Neural cell (in vitro differentiated cells): ENCODE measurements around the gene BLOC1S3. TPM values are rescaled to one million over a fixed set of nuclear protein-coding genes. Genes with fewer than 3 reads are reported as not detected.

Experiments
- H2AFZ ChIP-seq: fragments of 200-600, 300-800 bp; sonication (generic), shearing (Covaris generic); 2 replicates; pipeline ENCODE4 v1.6.0; 2014; ENCODE audit warnings: low read depth, mild to moderate bottlenecking, antibody characterized with exemption, low read length, moderate library complexity
- H3F3A ChIP-seq: fragments of 200-600 bp; shearing (Covaris generic); 2 replicates; pipeline ENCODE4 v1.6.1; 2016; ENCODE audit warnings: mild to moderate bottlenecking, moderate library complexity, mixed read lengths, antibody characterized with exemption, low read length; ENCODE audit not compliant: insufficient read depth, poor library complexity, severe bottlenecking
- H3K27ac ChIP-seq: fragments of 200-600, 300-800 bp; sonication (generic), shearing (Covaris generic); 2 replicates; pipeline ENCODE4 v1.5.1; 2014; ENCODE audit warnings: mild to moderate bottlenecking, low read length, moderate library complexity
- H3K27me3 ChIP-seq: fragments of 300-800, 200-600 bp; sonication (generic), shearing (Covaris generic); 2 replicates; pipeline ENCODE4 v1.6.0; 2014; ENCODE audit warnings: mild to moderate bottlenecking, low read depth, low read length, moderate library complexity; ENCODE audit not compliant: insufficient read depth
- H3K36me3 ChIP-seq: fragments of 300-800, 200-600 bp; sonication (generic), shearing (Covaris generic); 2 replicates; pipeline ENCODE4 v1.5.1; 2014; ENCODE audit warnings: mild to moderate bottlenecking, antibody characterized with exemption, low read length, moderate library complexity; ENCODE audit not compliant: insufficient read depth
- H3K4me2 ChIP-seq: fragments of 300-800, 200-600 bp; sonication (generic), shearing (Covaris generic); 2 replicates; pipeline ENCODE4 v1.6.0; 2014; ENCODE audit warnings: mild to moderate bottlenecking, low read length
- H3K4me3 ChIP-seq: fragments of 300-800, 200-600 bp; sonication (generic), shearing (Covaris generic); 2 replicates; pipeline ENCODE4 v1.5.1; 2014; ENCODE audit warnings: mild to moderate bottlenecking, low read length, moderate library complexity
- H3K79me2 ChIP-seq: fragments of 200-600 bp; shearing (Covaris generic); replicated peaks from 2 replicates; pipeline ENCODE4 v1.6.0; 2014; ENCODE audit warnings: mild to moderate bottlenecking, low read length, moderate library complexity; ENCODE audit not compliant: insufficient read depth
- H3K9ac ChIP-seq: fragments of 300-800, 200-600 bp; sonication (generic), shearing (Covaris generic); 2 replicates; pipeline ENCODE4 v1.6.1; 2016; ENCODE audit warnings: mild to moderate bottlenecking, low read length, mixed read lengths
- H3K9me2 ChIP-seq: fragments of 200-600 bp; shearing (Covaris generic); 2 replicates; pipeline ENCODE4 v1.6.1; 2016; ENCODE audit warnings: mild to moderate bottlenecking, low read length, mixed read lengths; ENCODE audit not compliant: insufficient read depth
- H3K9me3 ChIP-seq: fragments of 200-600, 300-800 bp; sonication (generic), shearing (Covaris generic); 2 replicates; pipeline ENCODE4 v1.6.1; 2016; ENCODE audit warnings: mild to moderate bottlenecking, mixed run types, low read length, moderate library complexity, mixed read lengths
- H4K20me1 ChIP-seq: fragments of 200-600 bp; shearing (Covaris generic); 2 replicates; pipeline ENCODE4 v1.6.1; 2016; ENCODE audit warnings: mild to moderate bottlenecking, mixed run types; ENCODE audit not compliant: insufficient read depth
- EP300 ChIP-seq: fragments of 450-650 bp; conservative IDR thresholded peaks from 2 replicates; pipeline ENCODE4 v1.6.1; 2014; ENCODE audit warnings: antibody characterized with exemption, mild to moderate bottlenecking, moderate library complexity; ENCODE audit not compliant: poor library complexity, severe bottlenecking
- EZH2 ChIP-seq: fragments of 200-600, 300-800 bp; shearing (Covaris generic), sonication (generic); IDR thresholded peaks from 2 replicates; pipeline ENCODE4 v1.6.1; 2014; ENCODE audit warnings: antibody characterized with exemption, low read length, borderline replicate concordance, mild to moderate bottlenecking; ENCODE audit not compliant: insufficient read depth, poor library complexity, severe bottlenecking
- MXI1 ChIP-seq: fragments of 450-650 bp; conservative IDR thresholded peaks from 2 replicates; pipeline ENCODE4 v1.6.1; 2014; ENCODE audit warnings: antibody characterized with exemption, mild to moderate bottlenecking; ENCODE audit not compliant: poor library complexity, severe bottlenecking
- POLR2AphosphoS5 ChIP-seq: IDR thresholded peaks from 2 replicates; pipeline ENCODE4 v1.6.1; 2012
- RAD21 ChIP-seq: fragments of 450-650 bp; conservative IDR thresholded peaks from 2 replicates; pipeline ENCODE4 v1.6.1; 2014; ENCODE audit warnings: antibody characterized with exemption, mild to moderate bottlenecking, moderate library complexity
- SMC3 ChIP-seq: fragments of 450-650 bp; conservative IDR thresholded peaks from 2 replicates; pipeline ENCODE4 v1.6.1; 2014; ENCODE audit warnings: antibody characterized with exemption, mild to moderate bottlenecking, moderate library complexity; ENCODE audit not compliant: poor library complexity
- TAF1 ChIP-seq: IDR thresholded peaks from 2 replicates; pipeline ENCODE4 v1.6.1; 2012; ENCODE audit warnings: low read depth
- polyA plus RNA-seq: library from polyadenylated mRNA; depleted of rRNA; stranded (reverse); fragments of >200 nt; gene quantifications from 2 replicates; pipeline ENCODE4 v1.2.3, GENCODE V29; 2014
- TF ChIP-seq, protein P1 (sequence below): fragments of 450-650 bp; IDR thresholded peaks from 2 replicates; pipeline ENCODE4 v1.5.1; 2014; ENCODE audit warnings: antibody characterized with exemption, mild to moderate bottlenecking, moderate library complexity; ENCODE audit not compliant: poor library complexity, severe bottlenecking
- TF ChIP-seq, protein P2 (sequence below): IDR thresholded peaks from 2 replicates; pipeline ENCODE4 v1.6.1; 2012; ENCODE audit warnings: borderline replicate concordance

The BLOC1S3 gene
- polyA plus RNA-seq, 1 donor from 2014 or later, result 1.8 TPM

DNA sequence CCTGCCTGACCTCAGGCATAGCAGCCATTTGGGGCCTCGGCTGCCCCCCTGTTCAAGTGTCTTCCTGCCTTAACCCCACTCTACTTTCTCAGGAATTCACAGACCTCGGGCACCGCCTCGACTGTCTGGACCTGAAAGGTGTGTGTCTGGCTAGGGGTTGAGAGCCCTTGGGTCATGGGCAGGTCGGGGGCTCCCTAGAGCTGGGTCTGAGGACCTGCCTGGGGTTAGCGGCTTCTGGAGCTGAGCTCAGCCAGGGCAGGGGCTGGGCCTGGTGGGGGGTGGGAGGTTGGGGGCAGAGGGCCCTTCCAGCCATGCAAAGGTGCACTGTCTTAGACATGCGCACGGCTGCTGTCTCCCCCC lies 38.5 kb upstream of the BLOC1S3 start:
- no peak overlapping the region for H3K4me2 ChIP-seq
- no peak overlapping the region for H2AFZ ChIP-seq
- no peaks in the 10 kb centered on the region for H3K9me2 ChIP-seq
- H3K79me2 ChIP-seq, result peaks cover 3% of the 10 kb centered on the region
- H3K4me3 ChIP-seq, result no peak overlapping the region
- H4K20me1 ChIP-seq, result no peaks in the 10 kb centered on the region
- H3K9ac ChIP-seq, result no peak overlapping the region
- no peak overlapping the region for H3K27ac ChIP-seq
- no peaks in the 10 kb centered on the region for H3K27me3 ChIP-seq
- H3F3A ChIP-seq, result no peaks in the 10 kb centered on the region
- H3K9me3 ChIP-seq, result no peaks in the 10 kb centered on the region
- no peaks in the 10 kb centered on the region for H3K36me3 ChIP-seq
- no peak for TF ChIP-seq MXI1
- TF ChIP-seq EZH2, result no peak
- no peak for TF ChIP-seq EP300
- TF ChIP-seq TAF1, result no peak
- TF ChIP-seq, protein P1, sequence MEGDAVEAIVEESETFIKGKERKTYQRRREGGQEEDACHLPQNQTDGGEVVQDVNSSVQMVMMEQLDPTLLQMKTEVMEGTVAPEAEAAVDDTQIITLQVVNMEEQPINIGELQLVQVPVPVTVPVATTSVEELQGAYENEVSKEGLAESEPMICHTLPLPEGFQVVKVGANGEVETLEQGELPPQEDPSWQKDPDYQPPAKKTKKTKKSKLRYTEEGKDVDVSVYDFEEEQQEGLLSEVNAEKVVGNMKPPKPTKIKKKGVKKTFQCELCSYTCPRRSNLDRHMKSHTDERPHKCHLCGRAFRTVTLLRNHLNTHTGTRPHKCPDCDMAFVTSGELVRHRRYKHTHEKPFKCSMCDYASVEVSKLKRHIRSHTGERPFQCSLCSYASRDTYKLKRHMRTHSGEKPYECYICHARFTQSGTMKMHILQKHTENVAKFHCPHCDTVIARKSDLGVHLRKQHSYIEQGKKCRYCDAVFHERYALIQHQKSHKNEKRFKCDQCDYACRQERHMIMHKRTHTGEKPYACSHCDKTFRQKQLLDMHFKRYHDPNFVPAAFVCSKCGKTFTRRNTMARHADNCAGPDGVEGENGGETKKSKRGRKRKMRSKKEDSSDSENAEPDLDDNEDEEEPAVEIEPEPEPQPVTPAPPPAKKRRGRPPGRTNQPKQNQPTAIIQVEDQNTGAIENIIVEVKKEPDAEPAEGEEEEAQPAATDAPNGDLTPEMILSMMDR, result no peak
- TF ChIP-seq, protein P2, sequence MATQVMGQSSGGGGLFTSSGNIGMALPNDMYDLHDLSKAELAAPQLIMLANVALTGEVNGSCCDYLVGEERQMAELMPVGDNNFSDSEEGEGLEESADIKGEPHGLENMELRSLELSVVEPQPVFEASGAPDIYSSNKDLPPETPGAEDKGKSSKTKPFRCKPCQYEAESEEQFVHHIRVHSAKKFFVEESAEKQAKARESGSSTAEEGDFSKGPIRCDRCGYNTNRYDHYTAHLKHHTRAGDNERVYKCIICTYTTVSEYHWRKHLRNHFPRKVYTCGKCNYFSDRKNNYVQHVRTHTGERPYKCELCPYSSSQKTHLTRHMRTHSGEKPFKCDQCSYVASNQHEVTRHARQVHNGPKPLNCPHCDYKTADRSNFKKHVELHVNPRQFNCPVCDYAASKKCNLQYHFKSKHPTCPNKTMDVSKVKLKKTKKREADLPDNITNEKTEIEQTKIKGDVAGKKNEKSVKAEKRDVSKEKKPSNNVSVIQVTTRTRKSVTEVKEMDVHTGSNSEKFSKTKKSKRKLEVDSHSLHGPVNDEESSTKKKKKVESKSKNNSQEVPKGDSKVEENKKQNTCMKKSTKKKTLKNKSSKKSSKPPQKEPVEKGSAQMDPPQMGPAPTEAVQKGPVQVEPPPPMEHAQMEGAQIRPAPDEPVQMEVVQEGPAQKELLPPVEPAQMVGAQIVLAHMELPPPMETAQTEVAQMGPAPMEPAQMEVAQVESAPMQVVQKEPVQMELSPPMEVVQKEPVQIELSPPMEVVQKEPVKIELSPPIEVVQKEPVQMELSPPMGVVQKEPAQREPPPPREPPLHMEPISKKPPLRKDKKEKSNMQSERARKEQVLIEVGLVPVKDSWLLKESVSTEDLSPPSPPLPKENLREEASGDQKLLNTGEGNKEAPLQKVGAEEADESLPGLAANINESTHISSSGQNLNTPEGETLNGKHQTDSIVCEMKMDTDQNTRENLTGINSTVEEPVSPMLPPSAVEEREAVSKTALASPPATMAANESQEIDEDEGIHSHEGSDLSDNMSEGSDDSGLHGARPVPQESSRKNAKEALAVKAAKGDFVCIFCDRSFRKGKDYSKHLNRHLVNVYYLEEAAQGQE, result no peak
- no peak for TF ChIP-seq POLR2AphosphoS5
- TF ChIP-seq SMC3, result no peak
- TF ChIP-seq RAD21, result no peak

DNA sequence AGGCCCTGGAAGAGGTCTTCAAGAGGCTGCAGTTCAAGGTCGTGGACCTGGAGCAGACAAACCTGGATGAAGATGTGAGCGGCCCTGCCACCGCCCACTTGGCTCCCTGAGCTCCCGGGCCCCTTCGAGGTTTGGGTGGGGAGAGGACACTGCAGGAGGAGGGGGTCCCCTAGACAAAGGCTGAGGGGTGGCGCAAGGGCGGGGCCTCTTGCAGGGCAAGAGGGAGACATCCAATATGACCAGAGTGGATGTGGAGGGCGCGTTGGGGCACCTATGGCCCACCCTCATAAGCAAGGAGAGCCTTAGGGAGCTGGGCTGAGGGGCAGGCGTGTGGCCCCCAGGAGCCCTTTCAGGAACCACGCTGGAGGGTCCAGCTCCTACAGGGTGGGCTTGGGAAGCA lies 38.1 kb upstream of the BLOC1S3 start:
- Histone ChIP-seq H3K4me3 (no peak overlapping the region), H3K9me3 (no peaks in the 10 kb centered on the region), H3K9ac (no peak overlapping the region), H3K4me2 (no peak overlapping the region), H3K36me3 (no peaks in the 10 kb centered on the region), H4K20me1 (no peaks in the 10 kb centered on the region), H3K27ac (no peak overlapping the region), H3K9me2 (no peaks in the 10 kb centered on the region), H3F3A (no peaks in the 10 kb centered on the region), H3K27me3 (no peaks in the 10 kb centered on the region), H2AFZ (no peak overlapping the region), H3K79me2 (peaks cover 3% of the 10 kb centered on the region)
- TF ChIP-seq POLR2AphosphoS5, result no peak
- no peak for TF ChIP-seq RAD21
- TF ChIP-seq, protein P2, result no peak
- TF ChIP-seq MXI1, result no peak
- TF ChIP-seq, protein P1, result no peak
- TF ChIP-seq SMC3, result no peak
- no peak for TF ChIP-seq EP300
- no peak for TF ChIP-seq TAF1
- no peak for TF ChIP-seq EZH2
